Activated naive CD4-positive, alpha-beta T cell treated with anti-CD3 and anti-CD28 coated beads for 36 hours (primary cell): ENCODE results near the gene EIF5A. TPM values are rescaled to one million over a fixed set of nuclear protein-coding genes. Genes with fewer than 3 reads are reported as not detected.
A peak's percentile ranks its signal among the peaks of the same experiment; 100 is the strongest.
"Not testable (repeated sequence)": the region's sequence is repeated elsewhere in the genome, so short reads cannot be mapped to it uniquely, and the experiment has no call there.

Experiments
- CTCF ChIA-PET: fragments of 350-600 bp; sonication (Branson Sonifier 250); formaldehyde crosslinking; loops from one replicate; lab custom pipeline; 2021; ENCODE audit warnings: antibody characterized with exemption; lab: Charles Lee
- DNase-seq: peaks from one replicate; pipeline ENCODE4 v3.0.0-alpha.2; 2020
- H3K27ac Mint-ChIP-seq: one replicate; pipeline ENCODE4 v1.8.0; 2021; ENCODE audit warnings: mild to moderate bottlenecking, mixed read lengths
- H3K27me3 Mint-ChIP-seq: one replicate; pipeline ENCODE4 v1.8.0; 2021; ENCODE audit warnings: low read depth, mixed read lengths
- H3K36me3 Mint-ChIP-seq: one replicate; pipeline ENCODE4 v1.8.0; 2021; ENCODE audit warnings: low read depth, mixed read lengths
- H3K4me1 Mint-ChIP-seq: one replicate; pipeline ENCODE4 v1.8.0; 2021; ENCODE audit warnings: low read depth, mixed read lengths
- H3K4me3 Mint-ChIP-seq: one replicate; pipeline ENCODE4 v1.8.0; 2021; ENCODE audit warnings: mild to moderate bottlenecking, moderate library complexity, mixed read lengths
- H3K9me3 Mint-ChIP-seq: one replicate; pipeline ENCODE4 v1.8.0; 2021; ENCODE audit warnings: mixed read lengths
- intact Hi-C: fragments of 100-400 bp; cut with micrococcal nuclease; formaldehyde crosslinking; loops from one replicate; pipeline ENCODE4 v1.15.1; 2023
- total RNA-seq, 2 experiments: library from RNA; stranded (reverse); gene quantifications; one replicate each; pipeline ENCODE4 v1.2.3, GENCODE V29; 2021

The EIF5A gene
- total RNA-seq, 2 experiments from 2014 or later: 757 to 792 TPM

DNA sequence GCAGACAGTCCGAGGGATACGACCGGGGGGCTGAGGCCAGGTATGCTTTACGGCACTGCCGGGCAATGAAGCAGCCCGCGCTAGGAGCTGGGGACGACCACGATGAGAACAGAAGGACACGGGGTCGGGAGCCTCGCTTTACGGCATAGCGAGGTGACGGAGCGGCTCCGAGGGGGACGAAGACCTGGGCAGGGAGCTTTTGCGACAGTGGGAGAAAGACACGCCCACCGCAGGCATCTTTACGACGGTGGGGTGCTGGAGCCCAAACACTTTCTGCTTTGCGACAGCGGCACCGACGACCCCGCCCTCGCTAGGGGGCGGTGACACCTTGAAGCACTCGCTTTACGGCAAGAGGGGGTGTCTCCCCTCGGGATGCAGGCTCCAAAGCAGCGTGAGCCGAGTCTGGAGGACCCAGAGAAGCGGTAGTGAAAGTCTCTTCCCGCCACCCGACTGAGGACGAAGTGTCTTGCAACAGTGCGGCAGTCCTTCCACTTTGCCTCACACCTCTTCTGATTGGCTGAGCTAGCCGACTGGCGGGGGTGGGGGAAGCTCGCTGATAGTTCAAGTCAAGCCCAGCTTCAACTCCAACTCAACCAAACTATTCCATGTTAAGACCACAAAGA, 22.1 kb downstream of the EIF5A start:
- no peaks in the 10 kb centered on the region for H3K9me3 Mint-ChIP-seq
- peaks cover 9% of the 10 kb centered on the region for H3K36me3 Mint-ChIP-seq
- DNase-seq: peak; percentile 98
- intact Hi-C loops: loop anchor here (1.0 to 5.0 kb wide), 5 partner anchors 22 to 358 kb away; partner anchors contain the start of genes EIF5A, TMEM256, TP53 and WRAP53
- peak overlapping the region; percentile 97 for H3K4me3 Mint-ChIP-seq
- H3K4me1 Mint-ChIP-seq: peaks cover 54% of the 10 kb centered on the region
- no peaks in the 10 kb centered on the region for H3K27me3 Mint-ChIP-seq
- H3K27ac Mint-ChIP-seq: peak overlapping the region; percentile 91
- CTCF ChIA-PET: interaction anchor here (0.6 to 1.7 kb wide), 13 partner anchors 8 to 357 kb away, joined by 3 to 8 read pairs (median 4); partner anchors contain the start of genes SLC2A4, TMEM95 and TP53

DNA sequence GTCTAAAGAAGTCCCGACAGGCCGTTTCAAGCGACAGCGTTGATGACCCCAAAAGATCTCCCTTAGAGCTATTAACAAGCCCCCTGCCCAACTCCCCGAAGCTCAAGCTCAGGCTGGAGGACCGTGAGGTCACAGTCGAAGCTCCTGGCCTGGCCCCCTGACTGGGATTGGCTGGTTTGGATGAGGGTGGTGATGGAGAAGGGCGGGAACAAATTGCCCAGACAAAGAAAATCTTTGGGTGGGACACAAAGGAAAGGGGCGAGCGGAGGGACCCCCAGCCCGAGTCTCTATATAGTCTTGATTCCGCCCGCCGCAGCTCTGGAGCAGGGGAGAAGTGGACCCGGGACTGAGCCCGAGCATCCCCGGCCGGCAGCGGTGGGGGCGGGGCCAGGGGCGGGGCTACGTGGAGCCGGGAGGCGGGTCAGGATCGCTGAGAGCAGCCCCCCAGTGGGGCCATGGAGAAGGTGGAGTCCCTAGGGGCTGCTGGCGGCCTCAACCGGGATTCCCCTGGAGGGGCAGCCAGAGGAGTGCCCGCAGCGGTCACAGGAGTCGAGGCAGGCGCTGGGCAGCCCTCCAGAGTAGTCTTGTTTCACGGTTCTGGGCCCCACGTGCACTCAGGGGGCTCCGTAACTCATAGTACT, 22.7 kb downstream of the EIF5A start:
- peak; percentile 87 for DNase-seq
- peak overlapping the region; percentile 97 for H3K4me3 Mint-ChIP-seq
- H3K27me3 Mint-ChIP-seq: no peaks in the 10 kb centered on the region
- H3K4me1 Mint-ChIP-seq: peaks cover 60% of the 10 kb centered on the region
- peaks cover 7% of the 10 kb centered on the region for H3K36me3 Mint-ChIP-seq
- intact Hi-C loops: loop anchor here (1.0 to 10.0 kb wide), 7 partner anchors 23 to 515 kb away; partner anchors contain the start of genes EIF5A, POLR2A, SLC35G6 and TMEM256
- no peaks in the 10 kb centered on the region for H3K9me3 Mint-ChIP-seq
- CTCF ChIA-PET: interaction anchor here (0.6 to 1.7 kb wide), 12 partner anchors 7 to 357 kb away, joined by 3 to 8 read pairs (median 4); partner anchors contain the start of genes SLC2A4, TMEM95 and TP53
- peak overlapping the region; percentile 91 for H3K27ac Mint-ChIP-seq

DNA sequence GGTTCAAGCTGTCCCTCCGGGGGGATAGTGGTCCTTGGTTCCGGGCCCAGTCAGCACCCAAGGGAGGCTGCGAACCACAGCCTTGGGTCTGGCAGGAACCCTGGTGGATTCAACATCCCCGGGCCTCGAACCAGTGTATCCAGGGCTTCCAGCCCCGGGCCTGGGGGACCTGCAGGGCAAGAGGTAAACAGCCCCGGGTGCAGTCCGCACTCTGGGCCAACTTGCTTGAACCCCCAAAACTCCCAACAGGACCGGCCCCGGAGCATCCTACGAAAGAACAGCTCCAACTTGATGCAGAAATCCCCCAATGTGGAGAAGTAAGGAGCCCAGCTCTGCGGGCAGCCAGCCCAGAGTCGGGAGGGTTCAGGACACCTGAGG, 23.2 kb downstream of the EIF5A start:
- H3K27me3 Mint-ChIP-seq: no peaks in the 10 kb centered on the region
- peak overlapping the region; percentile 91 for H3K27ac Mint-ChIP-seq
- H3K36me3 Mint-ChIP-seq: peaks cover 5% of the 10 kb centered on the region
- no peaks in the 10 kb centered on the region for H3K9me3 Mint-ChIP-seq
- intact Hi-C loops: loop anchor here (5.0 to 10.0 kb wide), 2 partner anchors 152 to 514 kb away; partner anchors contain the start of genes POLR2A and SLC35G6
- CTCF ChIA-PET: interaction anchor here (1.2 to 1.7 kb wide), 4 partner anchors 15 to 20 kb away, joined by 3 to 8 read pairs (median 4); no protein-coding TSS in a partner anchor
- H3K4me1 Mint-ChIP-seq: peaks cover 65% of the 10 kb centered on the region
- peak overlapping the region; percentile 97 for H3K4me3 Mint-ChIP-seq
- DNase-seq: no peak

DNA sequence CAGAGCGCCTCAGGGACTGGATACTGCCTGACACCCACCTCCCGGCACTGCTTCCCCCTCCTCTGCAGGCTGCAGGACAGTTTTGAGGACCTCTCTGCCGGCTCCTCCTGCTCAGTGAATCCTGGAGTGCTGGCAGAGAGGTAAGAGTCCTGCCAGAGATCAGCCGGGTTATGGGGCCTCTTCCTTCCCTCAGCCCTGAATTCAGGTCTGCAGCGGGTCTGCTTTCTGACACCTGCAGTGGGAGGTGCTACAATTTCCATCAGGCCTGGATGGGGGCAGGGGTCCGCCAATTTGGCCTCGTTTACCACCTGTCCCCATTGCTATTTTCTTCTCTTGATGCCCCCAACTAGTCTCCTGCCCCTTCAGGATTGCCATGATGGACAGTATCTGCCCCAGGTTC, 24.7 kb downstream of the EIF5A start:
- intact Hi-C loops: loop anchor here (5.0 to 10.0 kb wide), 2 partner anchors 150 to 513 kb away; partner anchors contain the start of genes POLR2A and SLC35G6
- Mint-ChIP-seq H3K9me3 (no peaks in the 10 kb centered on the region), H3K36me3 (peaks cover 4% of the 10 kb centered on the region), H3K27me3 (no peaks in the 10 kb centered on the region), H3K4me3 (peak overlapping the region; percentile 63), H3K27ac (peak overlapping the region; percentile 85), H3K4me1 (peaks cover 70% of the 10 kb centered on the region)
- CTCF ChIA-PET: interaction anchor here (1.7 kb wide), 1 partner anchor 14 kb away, joined by 3 read pairs; no protein-coding TSS in a partner anchor
- no peak for DNase-seq

GRCh38 chr17:7332600-7333069, 25.2 kb downstream of the EIF5A start:
- peak overlapping the region; percentile 63 for H3K4me3 Mint-ChIP-seq
- H3K9me3 Mint-ChIP-seq, H3K36me3 Mint-ChIP-seq, H3K27me3 Mint-ChIP-seq, CTCF ChIA-PET: not testable (repeated sequence)
- intact Hi-C loops: loop anchor here (5.0 to 10.0 kb wide), 2 partner anchors 150 to 512 kb away; partner anchors contain the start of genes POLR2A and SLC35G6
- peaks cover 70% of the 10 kb centered on the region for H3K4me1 Mint-ChIP-seq
- peak; percentile 72 for DNase-seq
- H3K27ac Mint-ChIP-seq: peak overlapping the region; percentile 85

DNA sequence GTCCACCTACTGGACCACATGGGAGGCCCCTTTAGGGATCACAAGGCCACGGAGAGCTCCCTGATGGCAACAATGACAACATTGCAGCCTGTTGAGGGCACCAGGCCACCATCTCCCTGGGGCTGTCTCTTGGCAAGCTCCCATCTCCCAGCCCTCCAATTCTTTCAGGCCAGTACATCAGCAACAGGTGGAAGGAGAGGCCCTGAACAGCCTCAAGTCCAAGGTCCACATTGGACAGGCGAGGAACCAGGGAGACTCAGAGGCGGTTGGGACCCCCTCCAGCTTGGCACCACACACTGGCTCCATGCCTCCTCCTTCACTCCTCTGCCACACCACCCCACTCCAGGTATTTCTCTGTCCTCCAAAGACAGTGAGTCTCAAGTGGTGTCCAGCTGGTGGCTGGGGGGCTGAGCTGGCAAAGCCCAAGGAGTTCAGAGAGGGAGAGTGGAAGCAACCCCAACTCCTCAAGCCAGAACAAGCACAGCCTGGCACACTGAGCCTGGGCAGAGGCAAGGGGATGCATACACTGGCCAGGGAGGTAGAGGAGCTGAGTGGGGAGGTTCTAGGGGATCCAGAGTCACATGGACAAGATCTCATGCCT, 27.6 kb downstream of the EIF5A start:
- H3K27me3 Mint-ChIP-seq: no peaks in the 10 kb centered on the region
- CTCF ChIA-PET: interaction anchor here (0.6 to 4.2 kb wide), 8 partner anchors 9 to 226 kb away, joined by 3 to 42 read pairs (median 8); no protein-coding TSS in a partner anchor
- H3K27ac Mint-ChIP-seq: peak overlapping the region; percentile 98
- DNase-seq: no peak
- H3K4me3 Mint-ChIP-seq: peak overlapping the region; percentile 96
- intact Hi-C loops: loop anchor here (5.0 to 10.0 kb wide), 2 partner anchors 147 to 510 kb away; partner anchors contain the start of genes POLR2A and SLC35G6
- no peaks in the 10 kb centered on the region for H3K9me3 Mint-ChIP-seq
- peaks cover 65% of the 10 kb centered on the region for H3K4me1 Mint-ChIP-seq
- H3K36me3 Mint-ChIP-seq: peaks cover 22% of the 10 kb centered on the region

DNA sequence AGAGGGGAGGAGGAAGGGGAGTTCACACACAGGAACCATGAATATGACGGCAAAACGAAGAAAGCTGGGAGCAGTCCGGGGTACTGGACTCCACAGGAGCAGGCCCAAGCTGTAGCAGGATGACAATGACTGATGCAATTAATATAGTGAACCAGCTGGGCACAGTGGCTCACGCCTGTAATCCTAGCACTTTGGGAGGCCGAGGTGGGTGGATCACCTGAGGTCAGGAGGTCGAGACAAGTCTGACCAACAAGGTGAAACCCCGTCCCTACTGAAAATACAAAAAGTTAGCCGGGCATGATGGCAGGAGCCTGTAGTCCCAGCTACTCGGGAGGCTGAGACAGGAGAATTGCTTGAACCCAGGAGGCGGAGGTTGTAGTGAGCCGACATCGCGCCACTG, 28.3 kb downstream of the EIF5A start:
- DNase-seq, H3K9me3 Mint-ChIP-seq, H3K27me3 Mint-ChIP-seq: not testable (repeated sequence)
- CTCF ChIA-PET: interaction anchor here (0.8 to 4.2 kb wide), 8 partner anchors 10 to 225 kb away, joined by 3 to 42 read pairs (median 8); partner anchors contain the start of gene TMEM95
- intact Hi-C loops: loop anchor here (1.0 to 10.0 kb wide), 3 partner anchors 15 to 509 kb away; partner anchors contain the start of gene EIF5A
- Mint-ChIP-seq H3K36me3 (peaks cover 25% of the 10 kb centered on the region), H3K27ac (peak overlapping the region; percentile 98), H3K4me1 (peaks cover 64% of the 10 kb centered on the region), H3K4me3 (peak overlapping the region; percentile 96)

GRCh38 chr17:7336240-7337175, 29.1 kb downstream of the EIF5A start, which contains the start of gene ACAP1:
Gene ACAP1, plus strand, starts transcription at chr17:7336529. Its CDS starts 206 bp downstream, at chr17:7336735.
- no peaks in the 10 kb centered on the region for H3K9me3 Mint-ChIP-seq
- H3K36me3 Mint-ChIP-seq: peaks cover 27% of the 10 kb centered on the region
- intact Hi-C loops: loop anchor here (1.0 to 10.0 kb wide), 3 partner anchors 14 to 508 kb away; partner anchors contain the start of gene EIF5A
- H3K4me3 Mint-ChIP-seq: peak within 1 kb of the TSS; percentile 96
- DNase-seq: peak; percentile 95
- H3K27me3 Mint-ChIP-seq: no peaks in the 10 kb centered on the region
- CTCF ChIA-PET: interaction anchor here (0.5 to 4.2 kb wide), 12 partner anchors 9 to 253 kb away, joined by 3 to 42 read pairs (median 6); partner anchors contain the start of genes SOX15 and TMEM95
- H3K27ac Mint-ChIP-seq: peak within 1 kb of the TSS; percentile 98
- H3K4me1 Mint-ChIP-seq: peaks cover 59% of the 10 kb centered on the region

DNA sequence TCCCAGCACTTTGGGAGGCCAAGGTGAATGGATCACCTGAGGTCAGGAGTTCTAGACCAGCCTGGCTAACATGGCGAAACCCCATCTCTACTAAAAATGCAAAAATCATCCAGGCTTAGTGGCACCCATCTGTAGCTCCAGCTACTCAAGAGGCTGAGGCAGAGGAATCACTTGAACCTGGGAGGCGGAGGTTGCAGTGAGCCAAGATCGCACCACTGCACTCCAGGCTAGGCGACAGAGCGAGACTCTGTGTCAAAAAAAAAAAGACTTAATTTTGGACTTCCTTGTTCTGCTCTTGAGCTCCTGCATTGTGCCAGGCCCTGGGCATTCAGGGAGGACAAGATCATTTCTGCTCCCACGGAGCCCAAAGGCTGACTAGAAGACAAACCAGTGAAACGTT, 30.2 kb downstream of the EIF5A start:
- Mint-ChIP-seq H3K4me1 (peaks cover 50% of the 10 kb centered on the region), H3K36me3 (peaks cover 35% of the 10 kb centered on the region), H3K27ac (peak overlapping the region; percentile 98), H3K4me3 (peak overlapping the region; percentile 96)
- H3K9me3 Mint-ChIP-seq, DNase-seq, H3K27me3 Mint-ChIP-seq: not testable (repeated sequence)
- CTCF ChIA-PET: interaction anchor here (0.6 to 4.2 kb wide), 10 partner anchors 8 to 252 kb away, joined by 3 to 42 read pairs (median 6); partner anchors contain the start of genes NEURL4, SOX15 and TMEM95
- intact Hi-C loops: loop anchor here (2.0 to 10.0 kb wide), 2 partner anchors 13 to 507 kb away; no protein-coding TSS in a partner anchor

DNA sequence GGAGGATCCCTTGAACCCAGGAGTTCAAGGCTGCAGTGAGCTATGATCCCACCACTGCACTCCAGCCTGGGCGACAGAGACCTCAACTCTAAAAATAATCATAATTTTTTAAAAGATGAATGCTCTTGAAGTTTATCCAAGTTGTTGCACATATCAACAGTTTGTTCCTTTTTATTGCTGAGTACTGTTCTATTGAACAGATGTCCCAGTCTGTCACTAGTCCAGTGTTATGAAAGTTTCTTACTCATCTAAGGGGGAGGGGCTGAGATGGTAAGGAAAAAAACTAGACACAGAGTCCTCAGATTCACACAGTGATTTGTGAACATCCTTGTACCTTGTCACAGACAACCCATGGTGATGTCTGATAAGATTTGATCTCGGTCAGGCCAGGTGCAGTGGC, 32.8 kb downstream of the EIF5A start:
- CTCF ChIA-PET: interaction anchor here (1.0 kb wide), 2 partner anchors 8 to 15 kb away, joined by 3 to 4 read pairs; no protein-coding TSS in a partner anchor
- H3K9me3 Mint-ChIP-seq: no peaks in the 10 kb centered on the region
- no peaks in the 10 kb centered on the region for H3K27me3 Mint-ChIP-seq
- no peak overlapping the region for H3K4me3 Mint-ChIP-seq
- H3K27ac Mint-ChIP-seq: no peak overlapping the region
- DNase-seq: no peak
- H3K4me1 Mint-ChIP-seq: peaks cover 37% of the 10 kb centered on the region
- intact Hi-C loops: no loop called here
- H3K36me3 Mint-ChIP-seq: peaks cover 40% of the 10 kb centered on the region
